Measurements from ENCODE around the gene BNIPL.
A peak's percentile ranks its signal among the peaks of the same experiment; 100 is the strongest.

- peak; percentile 78 to 87 (median 83) for TF ChIP-seq CTCF (IDR thresholded peaks at IDR 0.05)
- TF ChIP-seq POLR2A (IDR thresholded peaks at IDR 0.05) = no peak
Measured at GRCh38 chr1:150995896-150996295, 40.5 kb upstream of the BNIPL start.
